OCI-LY7 (cell line): ENCODE results near the gene ADD2. TPM values are rescaled to one million over a fixed set of nuclear protein-coding genes. Genes with fewer than 3 reads are reported as not detected.

Experiments
- BruUV-seq: library from RNA; stranded (reverse); fragments of 400-500 nt; replicated peaks from 2 replicates; lab custom pipeline; 2021; lab: Mats Ljungman, UMichigan
- CTCF ChIA-PET: fragments of 300-600 bp; sonication (Branson Sonifier 250); formaldehyde crosslinking; loops from one replicate; lab custom pipeline; 2022; ENCODE audit warnings: antibody characterized with exemption; ENCODE audit not compliant: unreplicated experiment; lab: Charles Lee
- POLR2A ChIA-PET: fragments of 300-600 bp; sonication (Branson Sonifier 250); formaldehyde crosslinking; loops from one replicate; lab custom pipeline; 2022; ENCODE audit warnings: antibody characterized with exemption; lab: Charles Lee
- DNase-seq: peaks from one replicate; pipeline ENCODE4 v3.0.0-alpha.2; 2015; ENCODE audit warnings: low spot score
- H2AFZ ChIP-seq: fragments of 200-600 bp; sonication (generic), shearing (Covaris generic); 2 replicates; pipeline ENCODE4 v1.6.1; 2014; ENCODE audit warnings: mild to moderate bottlenecking, antibody characterized with exemption, low read length, moderate library complexity
- H3K27ac ChIP-seq: fragments of 200-600 bp; sonication (generic); 2 replicates; pipeline ENCODE4 v1.5.1; 2014; ENCODE audit warnings: mixed run types, low read depth, mild to moderate bottlenecking, moderate library complexity, low read length, inconsistent platforms; ENCODE audit not compliant: poor library complexity, severe bottlenecking
- H3K36me3 ChIP-seq: fragments of 200-600 bp; sonication (generic); 2 replicates; pipeline ENCODE4 v1.6.1; 2014; ENCODE audit warnings: mild to moderate bottlenecking, antibody characterized with exemption, low read length, moderate library complexity, mixed read lengths; ENCODE audit not compliant: insufficient read depth
- H3K4me1 ChIP-seq: fragments of 200-600 bp; sonication (generic); 2 replicates; pipeline ENCODE4 v1.5.1; 2014; ENCODE audit warnings: mild to moderate bottlenecking, low read length; ENCODE audit not compliant: insufficient read depth, poor library complexity, severe bottlenecking
- H3K4me2 ChIP-seq: fragments of 200-600 bp; sonication (generic); 2 replicates; pipeline ENCODE4 v1.6.1; 2014; ENCODE audit warnings: mild to moderate bottlenecking, low read length
- H3K4me3 ChIP-seq: fragments of 200-600 bp; sonication (generic); 2 replicates; pipeline ENCODE4 v1.5.1; 2014; ENCODE audit warnings: mild to moderate bottlenecking, low read depth, low read length; ENCODE audit not compliant: poor library complexity, severe bottlenecking
- H3K79me2 ChIP-seq: fragments of 200-600 bp; sonication (generic); 2 replicates; pipeline ENCODE4 v1.6.1; 2016; ENCODE audit warnings: low read depth, mild to moderate bottlenecking, low read length, moderate library complexity, mixed read lengths; ENCODE audit not compliant: insufficient read depth
- H3K9me2 ChIP-seq: fragments of 200-600 bp; sonication (generic); 2 replicates; pipeline ENCODE4 v1.6.1; 2016; ENCODE audit warnings: mild to moderate bottlenecking, low read length, mixed read lengths; ENCODE audit not compliant: insufficient read depth
- H3K9me3 ChIP-seq: fragments of 200-600 bp; sonication (generic); 2 replicates; pipeline ENCODE4 v1.6.1; 2014; ENCODE audit warnings: mild to moderate bottlenecking, mixed run types, low read length, mixed read lengths
- H4K20me1 ChIP-seq: fragments of 200-600 bp; sonication (generic); 2 replicates; pipeline ENCODE4 v1.6.1; 2014; ENCODE audit warnings: mild to moderate bottlenecking, antibody characterized with exemption, low read length, moderate library complexity, mixed read lengths; ENCODE audit not compliant: insufficient read depth
- CTCF ChIP-seq: fragments of 200-600 bp; sonication (generic); conservative IDR thresholded peaks from 2 replicates; pipeline ENCODE4 v1.5.1; 2014; ENCODE audit warnings: mild to moderate bottlenecking, antibody characterized with exemption, low read length, moderate library complexity, mixed read lengths
- EZH2phosphoT487 ChIP-seq: fragments of 200-600 bp; sonication (generic); IDR thresholded peaks from 2 replicates; pipeline ENCODE4 v1.6.1; 2018; ENCODE audit warnings: low read depth, borderline replicate concordance, mild to moderate bottlenecking, mixed run types, antibody characterized with exemption, low read length, moderate library complexity, mixed read lengths
- intact Hi-C: fragments of 100-400 bp; cut with micrococcal nuclease; formaldehyde crosslinking; loops from one replicate; pipeline ENCODE4 v1.10.0; 2022; ENCODE audit not compliant: unreplicated experiment
- total RNA-seq, 2 experiments: library from RNA; depleted of rRNA in 1 of 2; stranded (reverse); fragments of >200 nt in 1 of 2; shearing (Covaris generic) in 1 of 2; gene quantifications; 2 replicates each; pipeline ENCODE4 v1.2.3, GENCODE V29; 2014 to 2022

Gene ADD2
- total RNA-seq, 2 experiments from 2014 or later = not detected

DNA sequence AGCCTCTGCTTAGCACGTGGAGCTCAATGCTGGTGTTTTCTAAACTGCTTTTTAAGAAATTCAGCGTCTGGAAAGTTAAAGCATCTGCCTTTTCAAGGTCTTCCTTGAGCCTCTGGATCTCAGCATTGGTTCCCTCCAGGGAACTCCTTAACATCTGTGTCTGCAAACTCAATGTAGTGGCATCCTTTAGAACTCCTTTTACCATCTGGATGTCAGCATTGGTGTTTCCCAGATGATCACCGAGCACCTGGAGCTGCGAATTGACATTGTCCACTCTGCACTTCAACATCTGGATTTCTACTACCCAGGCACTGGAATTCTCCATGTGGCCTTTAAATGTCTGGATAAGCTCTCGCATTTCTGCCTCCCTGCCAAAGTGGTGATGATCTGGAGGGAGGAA lies 48.7 kb upstream of the ADD2 start:
- POLR2A ChIA-PET = no interaction called here
- no peaks in the 10 kb centered on the region for H3K9me3 ChIP-seq
- CTCF ChIA-PET = no interaction called here

GRCh38 chr2:70808983-70809958 lies 41.3 kb upstream of the ADD2 start:
- Histone ChIP-seq H3K9me3 (no peaks in the 10 kb centered on the region), H3K79me2 (no peaks in the 10 kb centered on the region), H3K36me3 (no peaks in the 10 kb centered on the region), H3K4me1 (no peaks in the 10 kb centered on the region), H3K9me2 (no peaks in the 10 kb centered on the region), H3K4me2 (no peak overlapping the region), H2AFZ (no peak overlapping the region), H3K4me3 (no peak overlapping the region), H3K27ac (no peak overlapping the region), H4K20me1 (no peaks in the 10 kb centered on the region)
- DNase-seq = no peak
- ChIA-PET CTCF (interaction anchor here (0.6 kb wide), 1 partner anchor 358 kb away, joined by 3 read pairs; no protein-coding TSS in a partner anchor), POLR2A (interaction anchor here (0.7 kb wide), 1 partner anchor 660 kb away, joined by 3 read pairs; no protein-coding TSS in a partner anchor)
- TF ChIP-seq EZH2phosphoT487 (no peak), CTCF (no peak)
- intact Hi-C loops = no loop called here
- no TSS peak for BruUV-seq

More for the DNA sequence above, 48.7 kb upstream of the ADD2 start:
- no peak overlapping the region for H2AFZ ChIP-seq
- H3K4me1 ChIP-seq = no peaks in the 10 kb centered on the region
- no peaks in the 10 kb centered on the region for H3K36me3 ChIP-seq
- DNase-seq = no peak
- no peaks in the 10 kb centered on the region for H3K9me2 ChIP-seq
- TF ChIP-seq CTCF = no peak
- TF ChIP-seq EZH2phosphoT487 = no peak
- no peak overlapping the region for H3K27ac ChIP-seq
- H4K20me1 ChIP-seq = no peaks in the 10 kb centered on the region
- BruUV-seq = no TSS peak
- H3K4me2 ChIP-seq = no peak overlapping the region
- H3K4me3 ChIP-seq = no peak overlapping the region
- H3K79me2 ChIP-seq = no peaks in the 10 kb centered on the region
- intact Hi-C loops = no loop called here

DNA sequence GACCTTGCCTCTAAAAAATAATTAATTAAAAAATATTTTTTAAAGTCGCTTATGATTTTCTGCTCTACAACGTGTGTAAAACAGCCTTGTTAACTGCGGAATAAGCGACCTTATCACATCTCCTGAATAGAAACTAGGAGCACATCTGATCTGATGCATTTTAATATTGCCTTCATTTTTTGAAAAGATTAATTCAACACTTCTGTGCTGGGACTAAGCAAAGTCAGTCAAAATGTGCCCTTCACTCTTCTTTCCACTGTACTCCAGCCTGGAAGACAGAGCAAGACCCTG lies 39.8 kb upstream of the ADD2 start:
- no peak for DNase-seq
- Histone ChIP-seq H2AFZ (no peak overlapping the region), H4K20me1 (no peaks in the 10 kb centered on the region), H3K36me3 (no peaks in the 10 kb centered on the region), H3K4me1 (no peaks in the 10 kb centered on the region), H3K4me3 (no peak overlapping the region), H3K79me2 (no peaks in the 10 kb centered on the region), H3K9me3 (no peaks in the 10 kb centered on the region), H3K4me2 (no peak overlapping the region), H3K27ac (no peak overlapping the region), H3K9me2 (no peaks in the 10 kb centered on the region)
- ChIA-PET CTCF (no interaction called here), POLR2A (interaction anchor here (0.6 to 0.7 kb wide), 2 partner anchors 10 to 33 kb away, joined by 3 read pairs; no protein-coding TSS in a partner anchor)
- TF ChIP-seq EZH2phosphoT487 (no peak), CTCF (no peak)
- BruUV-seq = no TSS peak
- intact Hi-C loops = no loop called here
